KOPT-K1 (cell line): Measurements from ENCODE around the gene GPR156.
"Not testable (repeated sequence)": the region's sequence is repeated elsewhere in the genome, so short reads cannot be mapped to it uniquely, and the experiment has no call there.

Experiments
- H3K27ac ChIP-seq: fragments of 200-600 bp; sonication (generic); 2 replicates; pipeline ENCODE4 v1.5.1; 2016; ENCODE audit warnings: antibody characterized with exemption, mild to moderate bottlenecking, low read depth, low read length; ENCODE audit not compliant: poor library complexity, severe bottlenecking
- H3K36me3 ChIP-seq: fragments of 200-600 bp; sonication (generic); 2 replicates; pipeline ENCODE4 v1.5.1; 2017; ENCODE audit warnings: antibody characterized with exemption, mild to moderate bottlenecking, low read length, moderate library complexity; ENCODE audit not compliant: insufficient read depth
- H3K9me3 ChIP-seq: fragments of 200-600 bp; sonication (generic); 2 replicates; pipeline ENCODE4 v1.5.1; 2017; ENCODE audit warnings: antibody characterized with exemption, low read length, mild to moderate bottlenecking; ENCODE audit not compliant: insufficient read depth, poor library complexity, severe bottlenecking

GPR156 gene

DNA sequence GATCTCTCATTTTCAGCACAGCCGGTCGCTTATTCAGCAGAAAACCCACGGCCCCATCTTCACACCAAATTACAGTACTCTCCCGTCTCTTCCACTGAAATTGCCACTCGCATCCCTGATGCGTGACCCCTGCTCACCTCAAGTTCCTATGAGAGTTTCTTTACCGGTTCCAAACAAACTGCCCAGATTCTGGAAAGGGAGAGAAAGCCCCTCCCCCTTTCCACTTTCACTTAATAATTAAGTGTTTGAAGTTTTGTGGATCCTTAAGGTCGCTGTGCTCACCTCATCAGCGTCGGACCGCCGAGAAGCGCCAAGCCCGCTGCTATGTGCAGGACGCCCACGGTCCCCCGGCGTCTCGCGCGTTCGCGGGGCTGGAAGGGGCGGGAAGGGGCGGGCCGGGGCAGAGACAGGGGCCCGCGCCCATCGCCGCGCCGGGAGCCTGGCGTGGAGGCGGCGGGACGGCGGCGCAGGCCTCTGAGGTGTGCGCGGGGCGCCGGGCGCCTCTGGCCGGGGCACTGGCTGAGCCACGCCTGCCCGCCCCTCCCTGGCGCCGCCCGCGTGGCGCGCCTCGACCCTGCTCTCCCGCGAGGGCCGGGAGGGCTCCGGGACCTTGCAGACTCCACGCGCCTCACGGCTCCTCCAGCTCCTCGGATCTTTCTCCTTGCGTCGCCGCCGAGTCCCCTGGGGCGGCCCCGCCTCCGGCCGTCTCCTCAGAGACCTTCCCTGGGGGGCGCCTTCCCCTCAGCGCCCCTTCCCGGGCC, at the start of gene GPR156:
TSS of gene GPR156 (minus strand) at position 476 of the 761 bp plus-strand sequence. CDS start 41,124 bp downstream, outside the sequence.
- no peaks in the 10 kb centered on the region for H3K9me3 ChIP-seq
- H3K27ac ChIP-seq: no peak within 1 kb of the TSS
- no peaks in the 10 kb centered on the region for H3K36me3 ChIP-seq

DNA sequence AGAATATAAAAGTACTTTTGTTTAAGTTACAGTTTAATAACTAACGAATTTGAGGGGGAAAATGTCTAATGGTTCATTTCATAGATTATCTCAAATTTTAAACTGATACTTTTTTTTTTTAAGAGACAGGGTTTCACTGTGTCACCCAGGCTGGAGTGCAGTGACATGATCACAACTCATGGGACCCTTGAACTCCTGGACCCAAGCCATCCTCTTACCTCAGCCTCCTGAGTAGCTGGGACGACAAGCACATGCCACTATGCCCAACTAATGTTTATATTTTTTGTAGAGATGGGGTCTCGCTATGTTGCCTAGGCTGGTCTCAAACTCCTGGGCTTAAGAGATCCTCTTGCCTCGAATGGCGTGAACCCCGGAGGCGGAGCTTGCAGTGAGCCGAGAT, 47.6 kb upstream of the GPR156 start:
- Histone ChIP-seq H3K36me3 (peaks cover 86% of the 10 kb centered on the region), H3K9me3 (no peaks in the 10 kb centered on the region), H3K27ac (no peak overlapping the region)

DNA sequence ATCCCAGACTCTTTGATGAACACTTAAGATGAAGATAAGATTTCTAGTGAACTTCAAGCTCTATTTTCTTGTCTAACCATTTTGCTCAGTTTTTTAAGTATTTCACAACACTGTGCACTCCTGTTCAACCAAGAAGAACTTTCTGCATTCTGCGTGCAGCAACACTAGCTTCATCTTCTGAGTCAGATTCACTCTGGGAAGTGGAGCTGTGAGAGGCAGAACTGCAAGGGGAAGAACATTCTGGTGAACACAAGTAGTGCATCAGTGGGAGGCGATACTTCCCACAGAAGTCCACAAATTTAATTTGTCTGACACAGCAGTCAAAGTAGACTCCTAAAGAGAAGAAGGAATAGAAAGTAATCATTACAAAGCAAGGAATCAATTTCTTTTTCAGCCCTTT, 46.1 kb upstream of the GPR156 start:
- no peaks in the 10 kb centered on the region for H3K9me3 ChIP-seq
- peaks cover 95% of the 10 kb centered on the region for H3K36me3 ChIP-seq
- no peak overlapping the region for H3K27ac ChIP-seq

DNA sequence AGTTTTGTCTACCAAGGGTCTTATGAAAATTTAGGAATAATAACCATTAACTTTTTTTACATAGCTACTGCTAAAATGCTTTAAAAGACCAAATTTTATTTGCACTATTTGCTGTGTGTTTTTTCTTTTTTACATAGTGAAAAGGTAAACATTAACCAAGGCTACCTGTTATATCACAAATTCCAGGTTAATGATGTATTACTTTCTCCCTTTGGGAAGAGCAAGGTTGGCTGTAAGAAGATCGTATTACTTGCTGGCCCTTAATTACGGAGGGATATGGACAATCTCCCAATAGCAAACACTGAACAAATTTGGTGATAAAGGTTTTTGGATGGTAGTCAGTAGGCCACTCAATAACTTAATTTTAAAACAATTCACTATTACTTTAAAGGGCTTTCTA, 41.8 kb upstream of the GPR156 start:
- Histone ChIP-seq H3K27ac (no peak overlapping the region), H3K9me3 (no peaks in the 10 kb centered on the region), H3K36me3 (peaks cover 97% of the 10 kb centered on the region)

DNA sequence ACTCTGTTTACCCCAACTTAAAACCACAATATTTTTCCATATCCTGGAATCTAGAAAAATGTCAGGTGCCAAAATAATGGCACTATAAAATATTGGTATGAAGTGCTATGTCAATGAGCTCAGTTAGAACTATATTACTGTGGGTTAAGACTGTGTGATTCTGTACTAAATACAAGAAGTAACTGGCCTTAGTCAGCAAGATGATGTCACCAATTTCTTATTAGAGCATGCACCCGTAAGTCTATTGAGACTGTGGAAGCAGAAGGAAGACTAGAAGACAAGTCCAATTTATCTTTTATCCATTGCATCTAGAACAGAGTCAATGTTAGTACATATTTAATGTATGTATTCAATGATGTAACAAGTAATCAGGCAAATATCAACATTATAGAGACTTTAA, 39.2 kb upstream of the GPR156 start:
- Histone ChIP-seq H3K27ac (no peak overlapping the region), H3K9me3 (peaks cover 5% of the 10 kb centered on the region), H3K36me3 (peaks cover 83% of the 10 kb centered on the region)

DNA sequence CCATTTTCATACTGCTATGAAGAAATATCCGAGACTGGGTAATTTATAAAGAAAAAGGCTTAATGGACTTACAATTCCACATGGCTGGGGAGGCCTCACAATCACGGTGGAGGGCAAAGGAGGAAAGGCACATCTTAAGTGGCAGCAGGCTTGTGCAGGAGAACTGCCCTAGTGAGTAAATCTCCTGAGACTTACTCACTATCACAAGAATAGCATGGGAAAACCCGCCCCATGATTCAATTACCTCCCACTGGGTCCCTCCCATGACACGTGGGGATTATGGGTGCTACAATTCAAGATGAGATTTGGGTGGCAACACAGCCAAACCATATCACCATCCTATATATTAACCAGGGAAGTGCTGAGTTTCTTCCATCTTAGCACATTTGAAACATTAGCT, 38.7 kb upstream of the GPR156 start:
- H3K27ac ChIP-seq, H3K9me3 ChIP-seq: not testable (repeated sequence)
- H3K36me3 ChIP-seq: peaks cover 79% of the 10 kb centered on the region

DNA sequence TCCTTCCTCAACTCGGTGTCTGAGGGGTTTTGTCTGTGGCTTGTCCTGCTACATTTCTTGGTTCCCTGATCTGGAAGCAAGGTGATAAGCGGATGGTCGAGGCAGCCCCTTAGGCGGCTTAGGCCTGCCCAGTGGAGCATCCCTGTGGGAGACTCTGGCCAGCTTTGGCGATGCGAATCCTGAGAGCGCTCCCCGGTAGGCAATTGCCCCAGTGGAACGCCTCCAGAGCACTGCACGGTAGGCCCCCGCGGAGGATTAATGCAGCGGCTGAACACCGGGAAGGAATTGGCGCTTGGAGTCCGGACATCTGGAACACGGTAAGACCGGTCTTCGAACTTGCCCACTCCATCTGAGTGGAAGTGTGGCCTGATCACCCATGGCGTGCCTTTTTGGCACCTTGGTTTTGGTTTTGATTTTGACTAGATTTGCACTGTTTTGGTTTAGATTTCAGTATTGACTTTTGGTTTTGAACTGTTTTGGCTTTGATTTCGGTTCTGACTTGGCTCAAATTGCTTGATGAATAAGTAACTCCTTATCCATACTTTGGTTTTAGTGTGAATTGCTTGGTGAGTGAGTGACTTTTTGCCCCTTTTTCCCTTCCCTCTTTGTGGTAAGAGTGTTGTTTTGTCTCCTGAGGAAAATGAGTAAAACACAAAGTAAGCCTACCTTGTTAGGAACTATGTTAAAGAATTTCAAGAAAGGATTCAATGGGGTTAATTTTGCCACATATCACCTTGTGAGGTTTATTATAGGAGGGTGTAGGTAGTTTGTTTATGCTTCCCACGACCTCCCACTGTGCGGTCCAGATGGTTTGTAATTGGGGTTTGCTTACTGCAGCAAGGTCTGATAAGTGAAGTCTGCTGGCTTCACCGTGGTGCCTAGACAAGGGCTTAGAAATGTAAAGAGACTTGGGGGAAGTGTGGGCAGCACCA, 27.1 kb upstream of the GPR156 start:
- Histone ChIP-seq H3K9me3 (peaks cover 28% of the 10 kb centered on the region), H3K27ac (no peak overlapping the region), H3K36me3 (peaks cover 11% of the 10 kb centered on the region; the same call in 1 of the 2 replicates)

DNA sequence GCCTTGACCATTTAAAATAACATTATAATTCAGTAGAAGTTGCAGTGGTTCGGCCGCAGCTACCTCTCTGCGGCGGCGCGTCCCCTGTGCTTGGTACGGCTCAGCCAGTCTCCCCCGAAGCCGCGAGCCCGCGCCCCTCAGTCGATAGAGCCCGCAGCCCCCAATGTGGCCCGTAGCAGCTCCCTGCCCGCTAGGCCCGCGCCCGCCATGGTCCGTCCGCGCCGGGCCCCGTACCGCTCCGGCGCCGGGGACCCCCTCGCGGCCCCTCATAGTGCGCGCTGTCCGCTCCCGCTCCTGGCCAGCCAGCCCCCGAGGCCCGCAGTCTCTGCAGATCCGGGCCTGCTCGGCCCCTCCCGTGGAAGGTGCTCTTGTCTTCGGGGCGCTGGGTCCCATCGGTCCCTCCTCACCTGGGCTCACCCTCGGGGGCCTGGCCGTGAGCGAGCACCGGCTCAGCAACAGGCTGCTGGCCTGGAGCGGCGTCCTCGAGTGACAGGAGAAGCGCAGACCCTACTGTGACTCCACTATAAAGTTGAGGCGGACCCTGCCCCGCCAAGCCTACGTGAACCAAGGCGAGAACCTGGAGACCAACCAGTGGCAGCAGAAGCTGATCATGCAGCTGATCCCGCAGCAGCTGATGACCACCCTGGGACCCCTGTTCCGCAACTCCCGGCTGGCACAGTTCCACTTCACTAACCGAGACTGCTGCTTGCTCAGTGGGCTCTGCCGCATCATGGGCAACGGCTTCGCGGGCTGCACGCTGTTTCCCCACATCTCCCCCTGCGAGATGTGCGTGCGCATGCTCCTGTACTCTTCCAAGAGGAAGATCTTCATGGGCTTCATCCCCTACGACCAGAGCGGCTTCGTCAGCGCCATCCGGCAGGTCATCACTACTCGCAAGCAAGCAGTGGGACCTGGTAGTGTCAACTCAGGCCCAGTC, 21.8 kb upstream of the GPR156 start:
- peaks cover 4% of the 10 kb centered on the region for H3K9me3 ChIP-seq
- no peaks in the 10 kb centered on the region for H3K36me3 ChIP-seq
- no peak overlapping the region for H3K27ac ChIP-seq

DNA sequence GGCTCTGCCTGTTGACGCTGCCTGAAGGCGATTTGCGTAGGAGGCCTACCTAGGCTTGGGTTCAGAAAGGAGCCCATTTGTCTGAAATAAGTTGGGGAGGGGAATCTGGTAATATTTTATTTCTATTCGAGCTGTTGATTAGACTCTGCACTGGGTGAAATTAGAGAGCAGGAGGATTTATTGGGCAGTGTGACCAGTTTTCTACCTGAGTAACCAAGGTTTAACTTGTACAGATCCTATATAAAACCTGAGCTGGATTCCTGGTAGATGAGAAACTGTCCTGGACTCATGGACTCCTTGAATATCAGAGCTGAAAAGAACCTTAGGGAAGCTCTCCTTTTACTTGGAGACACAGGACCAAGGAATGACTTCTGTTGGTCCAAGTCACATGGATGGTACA, 19.6 kb upstream of the GPR156 start:
- H3K27ac ChIP-seq: no peak overlapping the region
- no peaks in the 10 kb centered on the region for H3K9me3 ChIP-seq
- no peaks in the 10 kb centered on the region for H3K36me3 ChIP-seq

DNA sequence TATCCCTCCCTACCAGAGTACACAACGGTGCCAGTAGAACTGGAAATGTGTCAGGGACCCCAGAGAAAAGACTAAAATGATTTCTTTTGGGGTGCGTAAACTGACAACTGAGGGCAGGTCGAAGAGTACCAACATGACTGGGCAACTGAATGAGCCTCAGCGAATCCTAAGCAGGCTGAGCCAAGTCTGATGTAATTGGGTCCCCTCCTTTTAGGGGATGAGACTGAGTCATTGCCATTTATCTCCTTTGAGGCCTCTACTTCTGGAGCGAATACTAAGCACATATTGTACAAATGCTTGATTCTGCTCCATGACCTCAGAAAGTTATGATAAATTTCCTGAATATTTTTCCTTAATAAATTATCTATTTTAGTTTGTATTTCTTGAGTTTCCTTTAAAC, 17.3 kb upstream of the GPR156 start:
- H3K36me3 ChIP-seq: no peaks in the 10 kb centered on the region
- no peaks in the 10 kb centered on the region for H3K9me3 ChIP-seq
- no peak overlapping the region for H3K27ac ChIP-seq

DNA sequence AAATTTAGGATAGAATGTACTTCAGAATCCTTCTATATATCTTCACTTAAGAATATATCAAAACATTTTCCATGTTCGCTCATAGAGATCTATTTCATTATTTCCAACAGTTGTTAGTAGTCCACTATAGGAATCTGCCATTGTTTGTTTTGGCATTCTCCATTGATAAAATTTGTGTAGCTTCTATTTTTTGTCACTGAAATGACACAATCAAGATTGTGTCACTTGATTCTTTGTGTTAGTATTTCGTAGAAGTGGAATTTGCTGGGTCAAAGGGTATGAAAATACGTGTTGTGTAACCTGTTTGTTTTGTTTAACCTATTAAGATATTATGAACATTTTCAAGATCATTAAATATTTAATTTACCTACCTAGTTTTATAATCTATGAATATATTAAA, 15.9 kb upstream of the GPR156 start:
- no peaks in the 10 kb centered on the region for H3K36me3 ChIP-seq
- no peaks in the 10 kb centered on the region for H3K9me3 ChIP-seq
- H3K27ac ChIP-seq: no peak overlapping the region

DNA sequence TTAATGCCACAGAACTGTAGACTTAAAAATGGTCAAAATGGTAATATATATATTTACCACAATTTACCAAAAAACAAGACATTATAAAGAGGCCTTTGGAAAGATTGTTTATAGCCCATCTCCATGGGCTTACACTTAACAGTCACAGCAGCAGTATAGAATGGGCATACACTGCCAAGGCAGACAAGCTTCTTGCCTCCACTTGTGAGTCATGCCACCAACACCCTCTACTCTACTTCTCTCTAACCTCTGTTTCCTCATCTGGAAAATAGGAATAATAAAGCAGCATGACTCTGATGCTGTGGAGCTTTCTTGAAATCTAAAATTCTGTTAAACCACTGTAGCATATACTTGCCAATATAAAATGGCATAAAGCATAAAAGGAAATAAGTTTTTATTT, 14.4 kb upstream of the GPR156 start:
- no peaks in the 10 kb centered on the region for H3K36me3 ChIP-seq
- no peaks in the 10 kb centered on the region for H3K9me3 ChIP-seq
- H3K27ac ChIP-seq: no peak overlapping the region

DNA sequence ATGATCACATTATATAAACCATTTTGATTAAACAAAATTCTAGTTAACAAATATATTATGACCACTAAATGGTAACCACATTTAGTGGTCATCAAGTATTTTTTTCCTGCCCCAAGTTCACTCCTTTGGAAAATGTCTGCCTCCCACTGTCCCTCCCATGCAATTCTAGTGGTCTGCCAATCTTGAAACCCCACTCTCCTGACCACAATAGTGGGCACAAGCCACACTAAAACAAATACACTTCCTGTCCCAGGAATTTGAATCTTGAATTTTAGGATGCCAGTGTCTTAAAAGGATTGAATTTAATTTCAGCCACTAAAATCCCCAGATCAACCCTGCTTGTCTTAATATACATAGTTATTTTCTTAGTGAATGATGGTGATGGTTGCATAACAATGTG, 14.0 kb upstream of the GPR156 start:
- H3K9me3 ChIP-seq: peaks cover 2% of the 10 kb centered on the region
- no peak overlapping the region for H3K27ac ChIP-seq
- no peaks in the 10 kb centered on the region for H3K36me3 ChIP-seq

DNA sequence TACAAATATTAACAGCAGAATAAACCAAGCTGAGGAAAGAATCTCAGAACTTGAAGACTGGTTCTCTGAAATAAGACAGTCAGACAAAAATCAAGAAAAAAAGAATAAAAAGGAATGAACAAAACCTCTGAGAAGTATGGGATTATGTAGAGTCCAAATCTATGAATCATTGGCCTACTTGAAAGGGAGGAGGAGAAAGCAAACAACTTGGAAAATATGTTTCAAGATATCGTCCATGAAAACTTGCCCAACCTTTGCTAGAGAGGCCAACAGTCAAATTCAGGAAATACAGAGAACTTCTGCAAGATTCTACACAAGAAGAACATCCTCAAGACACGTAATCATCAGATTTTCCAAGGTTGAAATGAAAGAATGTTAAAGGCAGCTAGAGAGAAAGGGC, 6.5 kb upstream of the GPR156 start:
- peaks cover 17% of the 10 kb centered on the region for H3K9me3 ChIP-seq
- H3K27ac ChIP-seq, H3K36me3 ChIP-seq: not testable (repeated sequence)

DNA sequence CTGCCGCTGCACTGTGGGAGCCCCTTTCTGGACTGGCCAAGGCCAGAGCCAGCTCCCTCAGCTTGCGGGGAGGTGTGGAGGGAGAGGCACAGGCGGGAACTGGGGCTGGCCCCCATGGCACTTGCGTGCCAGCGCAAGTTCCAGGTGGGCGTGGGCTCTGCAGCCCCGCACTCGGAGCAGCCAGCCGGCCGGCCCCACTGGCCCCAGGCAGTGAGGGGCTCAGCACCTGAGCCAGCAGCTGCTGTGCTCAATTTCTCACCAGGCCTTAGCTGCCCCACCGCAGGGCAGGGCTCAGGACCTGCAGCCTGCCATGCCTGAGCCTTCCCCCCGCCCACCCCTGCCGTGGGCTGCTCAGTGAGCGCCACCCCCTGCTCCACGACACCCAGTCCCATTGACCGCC, 4.6 kb upstream of the GPR156 start:
- H3K9me3 ChIP-seq: peaks cover 17% of the 10 kb centered on the region
- no peak overlapping the region for H3K27ac ChIP-seq
- H3K36me3 ChIP-seq: no peaks in the 10 kb centered on the region
